Measurements from ENCODE around the gene BCDIN3D. TPM values are rescaled to one million over a fixed set of nuclear protein-coding genes. Genes with fewer than 3 reads are reported as not detected.

The BCDIN3D gene
- total and polyA plus RNA-seq, 10 of the 15 experiments (the other 5 are each of a cell fraction or from before 2014, with no cell fraction given) = 3.7 to 7.2 (median 6.4) TPM

GRCh38 chr12:49787672-49788071 lies 55.2 kb downstream of the BCDIN3D start (continued):
- no peak for TF ChIP-seq CEBPZ (IDR thresholded peaks at IDR 0.05; ENCODE audit: low read depth, low read length)
- no peak for TF ChIP-seq MEF2A (IDR thresholded peaks at IDR 0.05; ENCODE audit: insufficient read depth, low read depth, low read length)
- TF ChIP-seq SIN3A (IDR thresholded peaks at IDR 0.05; ENCODE audit: low read depth, low read length) = no peak

Other genes starting within 250 kb of the BCDIN3D start
Only the 7 nearest of the 12 such genes appear.
- gene FMNL3, start 135.7 kb downstream of the BCDIN3D start, total RNA-seq (2014; rRNA removed) = 44.1 and 46.8 TPM in 2 replicates
- 29.1 and 29.2 TPM in 2 replicates for gene FMNL3, start 135.7 kb downstream of the BCDIN3D start, total RNA-seq (2014; rRNA removed; fragmentation: Illumina TruSeq; extraction: Trizol)
- 60.5 and 64.9 TPM in 2 replicates for gene FMNL3, start 135.7 kb downstream of the BCDIN3D start, total RNA-seq (2021)
- 40.6 and 47.6 TPM in 2 replicates for gene FMNL3, start 135.7 kb downstream of the BCDIN3D start, polyA plus RNA-seq (2011; rRNA removed)
- 35.3 and 40.6 TPM in 2 replicates for gene FMNL3, start 135.7 kb downstream of the BCDIN3D start, polyA plus RNA-seq (2014; fragmentation: Illumina TruSeq; extraction: Trizol)
- gene FMNL3, start 135.7 kb downstream of the BCDIN3D start, polyA plus RNA-seq (2014; fragmentation: Nextera tagmentation; extraction: Ambion mirVana) = 1 to 10 TPM; 3.0 to 5.3 TPM
- 32.6 and 35.0 TPM in 2 replicates for gene FMNL3, start 135.7 kb downstream of the BCDIN3D start, polyA plus RNA-seq (2014; rRNA removed)
- 10 to 100 TPM; 15.1 to 15.7 TPM for gene FMNL3, start 135.7 kb downstream of the BCDIN3D start, polyA plus RNA-seq (2016; fragmentation: Nextera tagmentation; extraction: Ambion mirVana)
- gene TMBIM6, start 101.5 kb downstream of the BCDIN3D start, total RNA-seq (2014; rRNA removed) = 231 and 268 TPM in 2 replicates
- 221 and 224 TPM in 2 replicates for gene TMBIM6, start 101.5 kb downstream of the BCDIN3D start, total RNA-seq (2014; rRNA removed; fragmentation: Illumina TruSeq; extraction: Trizol)
- gene TMBIM6, start 101.5 kb downstream of the BCDIN3D start, total RNA-seq (2021) = 302 and 306 TPM in 2 replicates
- gene TMBIM6, start 101.5 kb downstream of the BCDIN3D start, polyA plus RNA-seq (2011; rRNA removed) = 505 and 603 TPM in 2 replicates
- gene TMBIM6, start 101.5 kb downstream of the BCDIN3D start, polyA plus RNA-seq (2014; fragmentation: Illumina TruSeq; extraction: Trizol) = 308 and 371 TPM in 2 replicates
- 1,000 to 10,000 TPM in 1 of 2 experiments, 100 to 1,000 TPM in 1; 853 to 1,192 TPM for gene TMBIM6, start 101.5 kb downstream of the BCDIN3D start, polyA plus RNA-seq (2014; fragmentation: Nextera tagmentation; extraction: Ambion mirVana)
- gene TMBIM6, start 101.5 kb downstream of the BCDIN3D start, polyA plus RNA-seq (2014; rRNA removed) = 220 and 242 TPM in 2 replicates
- gene TMBIM6, start 101.5 kb downstream of the BCDIN3D start, polyA plus RNA-seq (2016; fragmentation: Nextera tagmentation; extraction: Ambion mirVana) = 100 to 1,000 TPM; 451 to 455 TPM
- 8.2 TPM in 2 replicates for gene NCKAP5L, start 14.7 kb downstream of the BCDIN3D start, total RNA-seq (2014; rRNA removed)
- gene NCKAP5L, start 14.7 kb downstream of the BCDIN3D start, total RNA-seq (2014; rRNA removed; fragmentation: Illumina TruSeq; extraction: Trizol) = 4.3 and 4.4 TPM in 2 replicates
- gene NCKAP5L, start 14.7 kb downstream of the BCDIN3D start, total RNA-seq (2021) = 14.8 and 15.8 TPM in 2 replicates
- 2.1 and 3.1 TPM in 2 replicates for gene NCKAP5L, start 14.7 kb downstream of the BCDIN3D start, polyA plus RNA-seq (2011; rRNA removed)
- 1.1 and 3.4 TPM in 2 replicates for gene NCKAP5L, start 14.7 kb downstream of the BCDIN3D start, polyA plus RNA-seq (2014; fragmentation: Illumina TruSeq; extraction: Trizol)
- under 1 TPM; 0.03 to 0.16 TPM for gene NCKAP5L, start 14.7 kb downstream of the BCDIN3D start, polyA plus RNA-seq (2014; fragmentation: Nextera tagmentation; extraction: Ambion mirVana)
- gene NCKAP5L, start 14.7 kb downstream of the BCDIN3D start, polyA plus RNA-seq (2014; rRNA removed) = 8.1 and 10.7 TPM in 2 replicates
- 1 to 10 TPM; 4.4 to 5.5 TPM for gene NCKAP5L, start 14.7 kb downstream of the BCDIN3D start, polyA plus RNA-seq (2016; fragmentation: Nextera tagmentation; extraction: Ambion mirVana)
- gene FAIM2, start 60.8 kb upstream of the BCDIN3D start, total RNA-seq (2014; rRNA removed) = not detected in 2 replicates
- not detected in 2 replicates for gene FAIM2, start 60.8 kb upstream of the BCDIN3D start, total RNA-seq (2014; rRNA removed; fragmentation: Illumina TruSeq; extraction: Trizol)
- gene FAIM2, start 60.8 kb upstream of the BCDIN3D start, total RNA-seq (2021) = not detected in 2 replicates
- not detected in 2 replicates for gene FAIM2, start 60.8 kb upstream of the BCDIN3D start, polyA plus RNA-seq (2011; rRNA removed)
- gene FAIM2, start 60.8 kb upstream of the BCDIN3D start, polyA plus RNA-seq (2014; fragmentation: Illumina TruSeq; extraction: Trizol) = not detected in 2 replicates
- not detected for gene FAIM2, start 60.8 kb upstream of the BCDIN3D start, polyA plus RNA-seq (2014; fragmentation: Nextera tagmentation; extraction: Ambion mirVana)
- gene FAIM2, start 60.8 kb upstream of the BCDIN3D start, polyA plus RNA-seq (2014; rRNA removed) = not detected in 2 replicates
- not detected for gene FAIM2, start 60.8 kb upstream of the BCDIN3D start, polyA plus RNA-seq (2016; fragmentation: Nextera tagmentation; extraction: Ambion mirVana)
- gene AQP2, start 107.6 kb upstream of the BCDIN3D start, total RNA-seq (2014; rRNA removed) = not detected in 2 replicates
- not detected in 2 replicates for gene AQP2, start 107.6 kb upstream of the BCDIN3D start, total RNA-seq (2014; rRNA removed; fragmentation: Illumina TruSeq; extraction: Trizol)
- gene AQP2, start 107.6 kb upstream of the BCDIN3D start, total RNA-seq (2021) = not detected in 2 replicates
- gene AQP2, start 107.6 kb upstream of the BCDIN3D start, polyA plus RNA-seq (2011; rRNA removed) = not detected in 2 replicates
- not detected in 2 replicates for gene AQP2, start 107.6 kb upstream of the BCDIN3D start, polyA plus RNA-seq (2014; fragmentation: Illumina TruSeq; extraction: Trizol)
- gene AQP2, start 107.6 kb upstream of the BCDIN3D start, polyA plus RNA-seq (2014; fragmentation: Nextera tagmentation; extraction: Ambion mirVana) = not detected
- not detected in 2 replicates for gene AQP2, start 107.6 kb upstream of the BCDIN3D start, polyA plus RNA-seq (2014; rRNA removed)
- not detected for gene AQP2, start 107.6 kb upstream of the BCDIN3D start, polyA plus RNA-seq (2016; fragmentation: Nextera tagmentation; extraction: Ambion mirVana)
- not detected in 2 replicates for gene AQP5, start 118.8 kb upstream of the BCDIN3D start, total RNA-seq (2014; rRNA removed)
- not detected in 2 replicates for gene AQP5, start 118.8 kb upstream of the BCDIN3D start, total RNA-seq (2014; rRNA removed; fragmentation: Illumina TruSeq; extraction: Trizol)
- not detected in 2 replicates for gene AQP5, start 118.8 kb upstream of the BCDIN3D start, total RNA-seq (2021)
- gene AQP5, start 118.8 kb upstream of the BCDIN3D start, polyA plus RNA-seq (2011; rRNA removed) = not detected in 2 replicates
- gene AQP5, start 118.8 kb upstream of the BCDIN3D start, polyA plus RNA-seq (2014; fragmentation: Illumina TruSeq; extraction: Trizol) = not detected in 2 replicates
- gene AQP5, start 118.8 kb upstream of the BCDIN3D start, polyA plus RNA-seq (2014; fragmentation: Nextera tagmentation; extraction: Ambion mirVana) = not detected
- not detected in 2 replicates for gene AQP5, start 118.8 kb upstream of the BCDIN3D start, polyA plus RNA-seq (2014; rRNA removed)
- not detected for gene AQP5, start 118.8 kb upstream of the BCDIN3D start, polyA plus RNA-seq (2016; fragmentation: Nextera tagmentation; extraction: Ambion mirVana)
- gene AQP6, start 129.8 kb upstream of the BCDIN3D start, total RNA-seq (2014; rRNA removed) = not detected in 2 replicates
- gene AQP6, start 129.8 kb upstream of the BCDIN3D start, total RNA-seq (2014; rRNA removed; fragmentation: Illumina TruSeq; extraction: Trizol) = not detected in 2 replicates
- gene AQP6, start 129.8 kb upstream of the BCDIN3D start, total RNA-seq (2021) = not detected in 2 replicates
- gene AQP6, start 129.8 kb upstream of the BCDIN3D start, polyA plus RNA-seq (2011; rRNA removed) = not detected in 2 replicates
- not detected in 2 replicates for gene AQP6, start 129.8 kb upstream of the BCDIN3D start, polyA plus RNA-seq (2014; fragmentation: Illumina TruSeq; extraction: Trizol)
- not detected for gene AQP6, start 129.8 kb upstream of the BCDIN3D start, polyA plus RNA-seq (2014; fragmentation: Nextera tagmentation; extraction: Ambion mirVana)
- not detected in 2 replicates for gene AQP6, start 129.8 kb upstream of the BCDIN3D start, polyA plus RNA-seq (2014; rRNA removed)
- gene AQP6, start 129.8 kb upstream of the BCDIN3D start, polyA plus RNA-seq (2016; fragmentation: Nextera tagmentation; extraction: Ambion mirVana) = not detected